Smooth muscle cell (in vitro differentiated cells): ENCODE results near the gene ZFHX3. TPM values are rescaled to one million over a fixed set of nuclear protein-coding genes. Genes with fewer than 3 reads are reported as not detected.

Experiments used
- DNase-seq: peaks from one replicate; lab custom pipeline; 2025; ENCODE audit not compliant: unreplicated experiment; lab: John Stamatoyannopoulos, UW
- H2AFZ ChIP-seq: fragments of 200-600 bp; sonication (generic); 2 replicates; pipeline ENCODE4 v1.6.0; 2016; ENCODE audit warnings: antibody characterized with exemption, low read depth, mild to moderate bottlenecking
- H3F3A ChIP-seq: fragments of 200-600 bp; sonication (generic); 2 replicates; pipeline ENCODE4 v1.6.0; 2017; ENCODE audit warnings: antibody characterized with exemption, low read depth
- H3K27ac ChIP-seq: fragments of 200-600 bp; sonication (generic); 2 replicates; pipeline ENCODE4 v1.5.1; 2016; ENCODE audit warnings: low read depth, mild to moderate bottlenecking
- H3K27me3 ChIP-seq: fragments of 200-600 bp; sonication (generic); 2 replicates; pipeline ENCODE4 v1.6.1; 2016; ENCODE audit warnings: low read depth, mild to moderate bottlenecking
- H3K36me3 ChIP-seq: fragments of 200-600 bp; sonication (generic); 2 replicates; pipeline ENCODE4 v1.5.1; 2016; ENCODE audit warnings: low read depth
- H3K4me1 ChIP-seq: fragments of 200-600 bp; sonication (generic); 2 replicates; pipeline ENCODE4 v1.5.1; 2016; ENCODE audit warnings: low read depth
- H3K4me2 ChIP-seq: fragments of 200-600 bp; sonication (generic); 2 replicates; pipeline ENCODE4 v1.6.0; 2016; ENCODE audit warnings: mild to moderate bottlenecking
- H3K4me3 ChIP-seq: fragments of 200-600 bp; sonication (generic); 2 replicates; pipeline ENCODE4 v1.5.1; 2016; ENCODE audit warnings: mild to moderate bottlenecking
- H3K79me2 ChIP-seq: fragments of 200-600 bp; sonication (generic); 2 replicates; pipeline ENCODE4 v1.6.0; 2016; ENCODE audit warnings: low read depth, mild to moderate bottlenecking
- H3K9ac ChIP-seq: fragments of 200-600 bp; sonication (generic); 2 replicates; pipeline ENCODE4 v1.6.0; 2016; ENCODE audit warnings: low read depth
- H3K9me3 ChIP-seq: fragments of 200-600 bp; sonication (generic); replicated peaks from 2 replicates; pipeline ENCODE4 v1.5.1; 2016; ENCODE audit warnings: low read depth
- H4K20me1 ChIP-seq: fragments of 200-600 bp; sonication (generic); 2 replicates; pipeline ENCODE4 v1.6.0; 2016; ENCODE audit warnings: low read depth
- WGBS: methylation state at CpG from one replicate; pipeline ENCODE4 v1.1.7; 2016; ENCODE audit warnings: low lambda C conversion rate; 5-methylcytosine and 5-hydroxymethylcytosine counted together
- polyA plus RNA-seq: library from polyadenylated mRNA; unstranded; fragments of >200 nt; fragmentation: Nextera tagmentation; extraction: Ambion mirVana; gene quantifications from 2 replicates; pipeline ENCODE4 v1.2.1, GENCODE V29; 2016
- total RNA-seq: library from RNA; depleted of rRNA; stranded (reverse); fragments of >200 nt; gene quantifications from 2 replicates; pipeline ENCODE4 v1.2.3, GENCODE V29; 2014
- TF ChIP-seq, protein P1 (sequence below): fragments of 200-600 bp; sonication (generic); IDR thresholded peaks from 2 replicates; pipeline ENCODE4 v1.5.1; 2017; ENCODE audit warnings: borderline replicate concordance, mild to moderate bottlenecking, antibody characterized with exemption; ENCODE audit not compliant: insufficient read depth, poor library complexity, severe bottlenecking

The ZFHX3 gene
- total and polyA plus RNA-seq, 2 experiments from 2014 or later: 3.1 to 9.8 TPM

DNA sequence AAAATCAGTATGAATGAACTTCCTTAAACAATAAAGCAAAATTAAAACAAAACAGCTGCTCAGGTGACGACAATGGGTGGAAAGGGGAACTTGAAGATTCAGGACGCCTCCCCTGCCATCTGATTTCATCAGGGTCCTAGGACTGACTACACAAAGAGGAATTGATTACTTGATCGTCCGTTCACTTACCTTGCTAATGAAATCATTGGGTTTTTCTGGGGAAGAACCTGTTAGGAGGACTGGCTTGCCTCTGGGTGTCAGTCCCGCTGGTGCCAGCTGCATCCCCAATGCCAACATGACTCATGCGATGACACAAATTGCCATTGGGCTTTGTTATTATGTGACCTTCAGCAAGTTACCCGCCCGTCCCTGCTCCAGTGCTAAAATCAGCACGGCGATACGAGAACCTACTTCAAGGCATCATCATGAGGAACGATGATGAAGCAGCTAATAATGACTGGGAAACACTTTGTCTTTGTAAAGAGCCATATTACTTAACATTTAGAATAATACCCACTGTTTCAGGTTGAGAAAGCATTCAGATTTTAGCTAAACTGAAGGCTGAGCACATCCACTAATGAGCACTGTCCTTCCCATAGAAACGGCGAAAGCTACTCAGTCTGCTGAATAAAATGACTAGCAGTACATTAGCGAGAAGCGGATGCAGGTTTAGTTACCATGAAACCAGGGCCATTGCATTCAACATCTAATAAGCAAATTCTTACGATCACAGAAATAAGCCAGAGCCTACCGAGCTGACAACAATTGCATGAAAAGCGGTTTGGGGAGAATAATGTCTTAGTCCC, 139.4 kb downstream of the ZFHX3 start:
- no peak overlapping the region for H3K4me2 ChIP-seq
- H3K27me3 ChIP-seq: no peaks in the 10 kb centered on the region
- H3K9ac ChIP-seq: no peak overlapping the region
- TF ChIP-seq, protein P1, sequence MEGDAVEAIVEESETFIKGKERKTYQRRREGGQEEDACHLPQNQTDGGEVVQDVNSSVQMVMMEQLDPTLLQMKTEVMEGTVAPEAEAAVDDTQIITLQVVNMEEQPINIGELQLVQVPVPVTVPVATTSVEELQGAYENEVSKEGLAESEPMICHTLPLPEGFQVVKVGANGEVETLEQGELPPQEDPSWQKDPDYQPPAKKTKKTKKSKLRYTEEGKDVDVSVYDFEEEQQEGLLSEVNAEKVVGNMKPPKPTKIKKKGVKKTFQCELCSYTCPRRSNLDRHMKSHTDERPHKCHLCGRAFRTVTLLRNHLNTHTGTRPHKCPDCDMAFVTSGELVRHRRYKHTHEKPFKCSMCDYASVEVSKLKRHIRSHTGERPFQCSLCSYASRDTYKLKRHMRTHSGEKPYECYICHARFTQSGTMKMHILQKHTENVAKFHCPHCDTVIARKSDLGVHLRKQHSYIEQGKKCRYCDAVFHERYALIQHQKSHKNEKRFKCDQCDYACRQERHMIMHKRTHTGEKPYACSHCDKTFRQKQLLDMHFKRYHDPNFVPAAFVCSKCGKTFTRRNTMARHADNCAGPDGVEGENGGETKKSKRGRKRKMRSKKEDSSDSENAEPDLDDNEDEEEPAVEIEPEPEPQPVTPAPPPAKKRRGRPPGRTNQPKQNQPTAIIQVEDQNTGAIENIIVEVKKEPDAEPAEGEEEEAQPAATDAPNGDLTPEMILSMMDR: no peak
- H3K9me3 ChIP-seq: no peaks in the 10 kb centered on the region
- no peak overlapping the region for H3K4me3 ChIP-seq
- no peak overlapping the region for H2AFZ ChIP-seq
- H3K4me1 ChIP-seq: peaks cover 12% of the 10 kb centered on the region
- H3K79me2 ChIP-seq: peaks cover 13% of the 10 kb centered on the region
- WGBS: 90% methylated on average over 19 of the region's 19 CpGs
- no peaks in the 10 kb centered on the region for H3K36me3 ChIP-seq
- no peak overlapping the region for H3K27ac ChIP-seq
- no peak for DNase-seq
- peaks cover 57% of the 10 kb centered on the region for H4K20me1 ChIP-seq
- H3F3A ChIP-seq: no peaks in the 10 kb centered on the region

DNA sequence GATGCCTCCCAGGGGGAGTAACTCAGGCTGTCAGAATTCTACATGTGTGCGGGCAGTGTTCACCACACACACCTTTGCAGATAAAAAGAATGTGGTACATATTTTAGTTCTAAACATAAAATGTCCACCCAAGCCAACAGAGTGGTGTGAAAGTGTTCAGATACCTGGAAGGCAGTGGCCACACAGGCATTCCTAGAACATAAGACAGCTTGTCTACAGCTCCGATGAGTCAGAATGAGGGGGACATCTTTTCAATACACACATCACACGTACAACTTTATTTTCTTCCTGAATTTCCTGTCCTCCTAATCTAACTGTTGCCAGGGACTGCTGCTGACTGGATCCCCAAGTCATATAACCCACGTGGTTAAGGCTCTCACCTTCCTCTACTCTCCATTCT, 142.3 kb downstream of the ZFHX3 start:
- no peaks in the 10 kb centered on the region for H3K27me3 ChIP-seq
- H3F3A ChIP-seq: no peaks in the 10 kb centered on the region
- H3K27ac ChIP-seq: peak overlapping the region; percentile 67
- H3K36me3 ChIP-seq: no peaks in the 10 kb centered on the region
- H2AFZ ChIP-seq: no peak overlapping the region
- TF ChIP-seq, protein P1: no peak
- H3K4me1 ChIP-seq: no peaks in the 10 kb centered on the region
- peaks cover 50% of the 10 kb centered on the region for H4K20me1 ChIP-seq
- H3K9ac ChIP-seq: no peak overlapping the region
- H3K4me2 ChIP-seq: no peak overlapping the region
- no peak for DNase-seq
- no peaks in the 10 kb centered on the region for H3K79me2 ChIP-seq
- 62% methylated on average over 4 of the region's 4 CpGs for WGBS
- no peak overlapping the region for H3K4me3 ChIP-seq
- no peaks in the 10 kb centered on the region for H3K9me3 ChIP-seq

DNA sequence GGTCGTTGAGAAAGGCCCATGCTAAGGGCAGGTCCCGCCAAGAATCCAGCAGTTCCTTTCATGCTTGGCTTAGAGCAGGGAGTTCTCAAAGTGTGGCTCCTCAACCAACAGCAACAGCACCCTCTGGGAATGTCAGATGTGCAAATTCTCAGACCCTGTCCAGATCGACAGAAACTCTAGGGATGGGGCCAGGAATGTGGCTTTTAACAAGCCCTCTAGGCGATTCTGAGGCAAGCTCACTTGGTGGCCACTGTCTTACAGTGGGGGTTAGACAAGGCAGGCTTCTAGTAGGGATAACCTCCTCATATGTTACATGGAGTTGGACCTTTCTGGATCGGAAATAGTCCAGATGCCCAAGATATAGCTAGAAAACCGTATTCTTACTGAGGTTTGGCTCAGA, 144.8 kb downstream of the ZFHX3 start:
- no peaks in the 10 kb centered on the region for H3F3A ChIP-seq
- no peak for DNase-seq
- no peak overlapping the region for H3K4me3 ChIP-seq
- no peaks in the 10 kb centered on the region for H3K36me3 ChIP-seq
- H4K20me1 ChIP-seq: peaks cover 48% of the 10 kb centered on the region
- no peaks in the 10 kb centered on the region for H3K27me3 ChIP-seq
- H3K79me2 ChIP-seq: no peaks in the 10 kb centered on the region
- TF ChIP-seq, protein P1: no peak
- H3K9ac ChIP-seq: no peak overlapping the region
- H3K4me1 ChIP-seq: no peaks in the 10 kb centered on the region
- 82% methylated on average over 6 of the region's 6 CpGs for WGBS
- no peak overlapping the region for H3K27ac ChIP-seq
- no peak overlapping the region for H3K4me2 ChIP-seq
- no peaks in the 10 kb centered on the region for H3K9me3 ChIP-seq
- H2AFZ ChIP-seq: no peak overlapping the region

DNA sequence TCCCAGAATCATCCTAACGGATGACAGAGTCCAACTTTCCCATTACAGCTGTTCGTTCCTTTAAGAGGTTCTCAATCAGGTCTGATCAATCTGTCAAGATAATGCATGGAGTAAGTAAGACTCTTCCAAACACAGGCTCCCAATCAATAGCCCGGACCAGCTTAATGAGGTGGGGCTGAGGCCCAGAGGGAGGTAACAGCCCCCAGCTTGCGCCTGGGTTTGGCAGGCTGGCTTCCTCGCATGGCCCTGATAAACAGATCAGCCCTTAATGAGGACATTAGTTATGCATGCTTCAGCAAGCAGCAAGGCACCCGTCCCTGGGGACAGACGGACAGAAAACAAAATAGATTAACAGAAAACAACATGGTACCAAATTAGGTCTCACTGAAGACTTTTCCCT, 145.7 kb downstream of the ZFHX3 start:
- no peak overlapping the region for H3K27ac ChIP-seq
- H3K9ac ChIP-seq: no peak overlapping the region
- no peaks in the 10 kb centered on the region for H3K27me3 ChIP-seq
- H3K9me3 ChIP-seq: no peaks in the 10 kb centered on the region
- WGBS: 86% methylated on average over 7 of the region's 7 CpGs
- H3K79me2 ChIP-seq: no peaks in the 10 kb centered on the region
- TF ChIP-seq, protein P1: no peak
- H3K4me3 ChIP-seq: no peak overlapping the region
- H2AFZ ChIP-seq: no peak overlapping the region
- no peaks in the 10 kb centered on the region for H3F3A ChIP-seq
- no peak for DNase-seq
- H3K36me3 ChIP-seq: no peaks in the 10 kb centered on the region
- H3K4me2 ChIP-seq: no peak overlapping the region
- peaks cover 48% of the 10 kb centered on the region for H4K20me1 ChIP-seq
- no peaks in the 10 kb centered on the region for H3K4me1 ChIP-seq
